ENCODE data around the gene ARHGAP42.

ARHGAP42 gene

GRCh38 chr11:100908746-100909145, 221.7 kb downstream of the ARHGAP42 start:
- DNase-seq (ENCODE audit: extremely low read depth in 1 of 2, low read depth in 1 of 2) = no peak

- DNase-seq (ENCODE audit: extremely low read depth in 1 of 2, low read depth in 1 of 2) = no peak
These were observed 223.7 kb downstream of the ARHGAP42 start for GRCh38 chr11:100910808-100911207.

- no peak for DNase-seq (ENCODE audit: extremely low read depth in 1 of 2, low read depth in 1 of 2)
These were observed 227.5 kb downstream of the ARHGAP42 start for GRCh38 chr11:100914415-100915110.

GRCh38 chr11:100918551-100919500, 231.7 kb downstream of the ARHGAP42 start:
- no peak for DNase-seq (ENCODE audit: extremely low read depth in 1 of 2, low read depth in 1 of 2)

GRCh38 chr11:100920593-100920992, 233.5 kb downstream of the ARHGAP42 start:
- DNase-seq (ENCODE audit: extremely low read depth in 1 of 2, low read depth in 1 of 2) = no peak

- DNase-seq (ENCODE audit: extremely low read depth in 1 of 2, low read depth in 1 of 2) = no peak
These were observed 235.0 kb downstream of the ARHGAP42 start for GRCh38 chr11:100922121-100922520.

- DNase-seq (ENCODE audit: extremely low read depth in 1 of 2, low read depth in 1 of 2) = no peak
These were observed 236.5 kb downstream of the ARHGAP42 start for GRCh38 chr11:100923555-100923954.

- no peak for DNase-seq (ENCODE audit: extremely low read depth in 1 of 2, low read depth in 1 of 2)
These were observed 238.8 kb downstream of the ARHGAP42 start for GRCh38 chr11:100925935-100926334.

GRCh38 chr11:100927579-100927978, 240.5 kb downstream of the ARHGAP42 start:
- no peak for DNase-seq (ENCODE audit: extremely low read depth in 1 of 2, low read depth in 1 of 2)

GRCh38 chr11:100928426-100928825, 241.3 kb downstream of the ARHGAP42 start:
- no peak for DNase-seq (ENCODE audit: extremely low read depth in 1 of 2, low read depth in 1 of 2)

- DNase-seq (ENCODE audit: extremely low read depth in 1 of 2, low read depth in 1 of 2) = no peak
These were observed 242.3 kb downstream of the ARHGAP42 start for GRCh38 chr11:100929377-100929776.

GRCh38 chr11:100930185-100930778, 243.2 kb downstream of the ARHGAP42 start:
- no peak for DNase-seq (ENCODE audit: extremely low read depth in 1 of 2, low read depth in 1 of 2)

GRCh38 chr11:100932474-100933100, 245.5 kb downstream of the ARHGAP42 start:
- no peak for DNase-seq (ENCODE audit: extremely low read depth in 1 of 2, low read depth in 1 of 2)

- DNase-seq (ENCODE audit: extremely low read depth in 1 of 2, low read depth in 1 of 2) = no peak
These were observed 249.7 kb downstream of the ARHGAP42 start for GRCh38 chr11:100936781-100937180.

- DNase-seq (ENCODE audit: extremely low read depth in 1 of 2, low read depth in 1 of 2) = no peak
These were observed 252.5 kb downstream of the ARHGAP42 start for GRCh38 chr11:100939571-100939970.

- DNase-seq (ENCODE audit: extremely low read depth in 1 of 2, low read depth in 1 of 2) = no peak
These were observed 253.0 kb downstream of the ARHGAP42 start for GRCh38 chr11:100940111-100940510.

- DNase-seq (ENCODE audit: extremely low read depth in 1 of 2, low read depth in 1 of 2) = no peak
These were observed 253.9 kb downstream of the ARHGAP42 start for GRCh38 chr11:100941033-100941432.

- DNase-seq (ENCODE audit: extremely low read depth in 1 of 2, low read depth in 1 of 2) = no peak
These were observed 254.9 kb downstream of the ARHGAP42 start for GRCh38 chr11:100942016-100942415.

GRCh38 chr11:100948936-100949335, 261.8 kb downstream of the ARHGAP42 start:
- DNase-seq (ENCODE audit: extremely low read depth in 1 of 2, low read depth in 1 of 2) = no peak

GRCh38 chr11:100949443-100949842, 262.4 kb downstream of the ARHGAP42 start:
- no peak for DNase-seq (ENCODE audit: extremely low read depth in 1 of 2, low read depth in 1 of 2)

GRCh38 chr11:100955318-100955717, 268.2 kb downstream of the ARHGAP42 start:
- no peak for DNase-seq (ENCODE audit: extremely low read depth in 1 of 2, low read depth in 1 of 2)
